WERI-Rb-1 (cell line): ENCODE measurements around the gene HINT3.
"Not testable (repeated sequence)": the region's sequence is repeated elsewhere in the genome, so short reads cannot be mapped to it uniquely, and the experiment has no call there.

Source experiments
- DNase-seq: peaks from one replicate; pipeline ENCODE4 v3.0.0-alpha.2; 2020
- H3K27ac ChIP-seq: fragments of 250-450 bp; sonication (Bioruptor Pico); 2 replicates; pipeline ENCODE4 v1.5.1; 2020; ENCODE audit warnings: mild to moderate bottlenecking, moderate library complexity
- H3K27me3 ChIP-seq: fragments of 250-450 bp; sonication (Bioruptor Pico); 2 replicates; pipeline ENCODE4 v1.5.1; 2021; ENCODE audit warnings: mild to moderate bottlenecking, low read depth, moderate library complexity; ENCODE audit not compliant: insufficient read depth, severe bottlenecking
- H3K36me3 ChIP-seq: fragments of 250-450 bp; sonication (Bioruptor Pico); 2 replicates; pipeline ENCODE4 v1.5.1; 2020; ENCODE audit warnings: mild to moderate bottlenecking, moderate library complexity
- H3K4me3 ChIP-seq: 2 replicates; pipeline ENCODE4 v1.5.1; 2011; ENCODE audit warnings: low read depth, mild to moderate bottlenecking, control low read depth, low read length
- H3K9me3 ChIP-seq: fragments of 250-450 bp; sonication (Bioruptor Pico); 2 replicates; pipeline ENCODE4 v1.5.1; 2021; ENCODE audit warnings: mild to moderate bottlenecking, moderate library complexity; ENCODE audit not compliant: severe bottlenecking
- TF ChIP-seq, protein P1 (sequence below): IDR thresholded peaks from 2 replicates; pipeline ENCODE4 v1.5.1; 2011; ENCODE audit warnings: low read depth, mild to moderate bottlenecking, control low read depth, inconsistent platforms, low read length

The HINT3 gene

GRCh38 chr6:125970760-125971159, 14.2 kb downstream of the HINT3 start:
- H3K9me3 ChIP-seq: no peaks in the 10 kb centered on the region
- no peak overlapping the region for H3K27ac ChIP-seq
- DNase-seq: no peak
- TF ChIP-seq, protein P1, sequence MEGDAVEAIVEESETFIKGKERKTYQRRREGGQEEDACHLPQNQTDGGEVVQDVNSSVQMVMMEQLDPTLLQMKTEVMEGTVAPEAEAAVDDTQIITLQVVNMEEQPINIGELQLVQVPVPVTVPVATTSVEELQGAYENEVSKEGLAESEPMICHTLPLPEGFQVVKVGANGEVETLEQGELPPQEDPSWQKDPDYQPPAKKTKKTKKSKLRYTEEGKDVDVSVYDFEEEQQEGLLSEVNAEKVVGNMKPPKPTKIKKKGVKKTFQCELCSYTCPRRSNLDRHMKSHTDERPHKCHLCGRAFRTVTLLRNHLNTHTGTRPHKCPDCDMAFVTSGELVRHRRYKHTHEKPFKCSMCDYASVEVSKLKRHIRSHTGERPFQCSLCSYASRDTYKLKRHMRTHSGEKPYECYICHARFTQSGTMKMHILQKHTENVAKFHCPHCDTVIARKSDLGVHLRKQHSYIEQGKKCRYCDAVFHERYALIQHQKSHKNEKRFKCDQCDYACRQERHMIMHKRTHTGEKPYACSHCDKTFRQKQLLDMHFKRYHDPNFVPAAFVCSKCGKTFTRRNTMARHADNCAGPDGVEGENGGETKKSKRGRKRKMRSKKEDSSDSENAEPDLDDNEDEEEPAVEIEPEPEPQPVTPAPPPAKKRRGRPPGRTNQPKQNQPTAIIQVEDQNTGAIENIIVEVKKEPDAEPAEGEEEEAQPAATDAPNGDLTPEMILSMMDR: no peak
- H3K27me3 ChIP-seq: no peaks in the 10 kb centered on the region
- H3K36me3 ChIP-seq: peaks cover 8% of the 10 kb centered on the region
- H3K4me3 ChIP-seq: no peak overlapping the region

- not testable (repeated sequence) for H3K27me3 ChIP-seq, H3K36me3 ChIP-seq, H3K27ac ChIP-seq, H3K9me3 ChIP-seq, DNase-seq, H3K4me3 ChIP-seq
Observed at GRCh38 chr6:125972478-125972877, 15.9 kb downstream of the HINT3 start.

- H3K36me3 ChIP-seq: peaks cover 6% of the 10 kb centered on the region
- no peak overlapping the region for H3K4me3 ChIP-seq
- no peaks in the 10 kb centered on the region for H3K27me3 ChIP-seq
- no peak for DNase-seq
- TF ChIP-seq, protein P1: no peak
- H3K9me3 ChIP-seq: no peaks in the 10 kb centered on the region
- no peak overlapping the region for H3K27ac ChIP-seq
Observed at GRCh38 chr6:125974214-125974866, 17.8 kb downstream of the HINT3 start.

- TF ChIP-seq, protein P1: no peak
- no peak for DNase-seq
- no peak overlapping the region for H3K4me3 ChIP-seq
- no peak overlapping the region for H3K27ac ChIP-seq
- no peaks in the 10 kb centered on the region for H3K9me3 ChIP-seq
- no peaks in the 10 kb centered on the region for H3K27me3 ChIP-seq
- H3K36me3 ChIP-seq: no peaks in the 10 kb centered on the region
Observed at GRCh38 chr6:125979101-125979500, 22.5 kb downstream of the HINT3 start.

GRCh38 chr6:125981571-125982185, 25.1 kb downstream of the HINT3 start:
- Histone ChIP-seq H3K27me3 (no peaks in the 10 kb centered on the region), H3K9me3 (no peaks in the 10 kb centered on the region), H3K4me3 (no peak overlapping the region), H3K36me3 (no peaks in the 10 kb centered on the region), H3K27ac (no peak overlapping the region)
- DNase-seq: no peak
- TF ChIP-seq, protein P1: no peak

DNA sequence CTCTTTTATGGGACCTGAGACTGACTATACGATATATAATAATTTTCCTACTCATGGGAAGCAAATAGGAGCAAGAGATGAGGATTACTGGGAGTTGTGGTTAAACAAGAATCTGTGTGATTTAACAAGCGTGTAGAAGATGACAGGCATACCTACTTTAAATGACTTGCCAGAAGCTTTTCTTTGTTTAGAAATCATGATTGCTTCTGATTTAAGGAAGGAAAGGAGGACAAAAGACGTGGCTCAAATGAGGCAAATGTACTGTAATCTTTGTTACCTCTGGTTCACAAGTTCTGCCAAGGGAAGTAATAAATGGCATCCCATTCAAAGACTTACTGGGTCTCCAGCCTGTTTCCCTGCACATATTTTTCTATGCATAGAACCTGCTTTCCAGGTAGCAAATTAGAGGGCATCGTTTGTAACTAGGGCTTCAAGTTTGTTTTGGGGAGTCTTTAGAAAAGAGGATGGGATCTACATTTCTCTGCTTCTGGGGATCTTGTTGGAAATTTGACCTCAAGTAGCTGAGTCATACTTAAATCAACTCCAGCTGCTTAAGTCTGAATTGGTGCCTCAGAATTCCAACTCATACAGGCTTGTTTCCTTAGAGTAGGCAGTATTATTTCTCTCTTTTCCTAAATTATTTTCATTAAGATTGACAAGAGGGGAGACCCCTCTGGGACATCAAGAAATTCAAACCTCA, 26.8 kb downstream of the HINT3 start:
- Histone ChIP-seq H3K36me3 (no peaks in the 10 kb centered on the region), H3K4me3 (no peak overlapping the region), H3K27ac (no peak overlapping the region), H3K9me3 (no peaks in the 10 kb centered on the region), H3K27me3 (no peaks in the 10 kb centered on the region)
- no peak for DNase-seq
- TF ChIP-seq, protein P1: no peak
